WTC11 (cell line): ENCODE results near the gene CFAP58. TPM values are rescaled to one million over a fixed set of nuclear protein-coding genes. Genes with fewer than 3 reads are reported as not detected.

Source experiments
- ATAC-seq: fragments of 200-7000 bp; cut with Tn5 transposase; 2 replicates; pipeline ENCODE4 v1.10.0; 2021; ENCODE audit warnings: mild to moderate bottlenecking, moderate library complexity
- CTCF ChIA-PET: fragments of 300-600 bp; sonication (Branson Sonifier 250); formaldehyde crosslinking; loops from one replicate; lab custom pipeline; 2021; ENCODE audit warnings: antibody characterized with exemption; lab: Charles Lee
- POLR2A ChIA-PET: fragments of 350-600 bp; sonication (Branson Sonifier 250); formaldehyde crosslinking; loops from one replicate; lab custom pipeline; 2021; ENCODE audit warnings: antibody characterized with exemption; lab: Charles Lee
- DNase-seq: peaks from one replicate; pipeline ENCODE4 v3.0.0; 2021; ENCODE audit warnings: low spot score
- H3K27ac Mint-ChIP-seq: 2 replicates; pipeline ENCODE4 v1.8.0; 2021; ENCODE audit warnings: mixed read lengths
- H3K27me3 Mint-ChIP-seq: 2 replicates; pipeline ENCODE4 v1.8.0; 2021; ENCODE audit warnings: low read depth, mild to moderate bottlenecking, moderate library complexity, mixed read lengths
- H3K36me3 Mint-ChIP-seq: 2 replicates; pipeline ENCODE4 v1.8.0; 2021; ENCODE audit warnings: mixed read lengths
- H3K4me1 Mint-ChIP-seq: 2 replicates; pipeline ENCODE4 v1.8.0; 2022; ENCODE audit warnings: mixed read lengths
- H3K4me3 Mint-ChIP-seq: 2 replicates; pipeline ENCODE4 v1.8.0; 2021; ENCODE audit warnings: mild to moderate bottlenecking, moderate library complexity, mixed read lengths
- H3K9me3 Mint-ChIP-seq: 2 replicates; pipeline ENCODE4 v1.8.0; 2021; ENCODE audit warnings: mixed read lengths
- ARID4B ChIP-seq: sonication (generic); formaldehyde crosslinking; IDR thresholded peaks from 2 replicates; pipeline ENCODE4 v1.8.0; 2023; ENCODE audit warnings: missing genetic modification reagents, mild to moderate bottlenecking, borderline replicate concordance
- ATF1 ChIP-seq: sonication (generic); formaldehyde crosslinking; IDR thresholded peaks from 2 replicates; pipeline ENCODE4 v1.8.1; 2023; ENCODE audit warnings: mild to moderate bottlenecking, moderate library complexity, missing genetic modification reagents
- ATF6 ChIP-seq: sonication (generic); formaldehyde crosslinking; IDR thresholded peaks from 2 replicates; pipeline ENCODE4 v1.8.1; 2023; ENCODE audit warnings: mild to moderate bottlenecking, missing genetic modification reagents
- CDX4 ChIP-seq: fragments of 250-450 bp; sonication (Bioruptor Pico); IDR thresholded peaks from 2 replicates; pipeline ENCODE4 v1.9.0; 2021; ENCODE audit warnings: moderate library complexity, mild to moderate bottlenecking, inconsistent platforms, borderline replicate concordance
- EMX1 ChIP-seq: fragments of 250-450 bp; sonication (Bioruptor Pico); IDR thresholded peaks from 2 replicates; pipeline ENCODE4 v1.8.0; 2021; ENCODE audit warnings: mild to moderate bottlenecking
- ESRRA ChIP-seq: sonication (generic); formaldehyde crosslinking; IDR thresholded peaks from 2 replicates; pipeline ENCODE4 v1.8.1; 2022; ENCODE audit warnings: mild to moderate bottlenecking, missing genetic modification reagents, borderline replicate concordance
- GTF2I ChIP-seq: fragments of 250-450 bp; sonication (Bioruptor Pico); conservative IDR thresholded peaks from 2 replicates; pipeline ENCODE4 v1.4.0; 2021; ENCODE audit warnings: mild to moderate bottlenecking
- IRF2 ChIP-seq: sonication (generic); formaldehyde crosslinking; IDR thresholded peaks from 2 replicates; pipeline ENCODE4 v1.8.0; 2022; ENCODE audit warnings: low read depth, missing genetic modification reagents, borderline replicate concordance
- JUN ChIP-seq: sonication (generic); formaldehyde crosslinking; IDR thresholded peaks from 2 replicates; pipeline ENCODE4 v1.8.0; 2023; ENCODE audit warnings: mild to moderate bottlenecking, missing genetic modification reagents
- NR1H2 ChIP-seq: sonication (generic); formaldehyde crosslinking; IDR thresholded peaks from 2 replicates; pipeline ENCODE4 v1.9.0; 2021; ENCODE audit warnings: mild to moderate bottlenecking, moderate library complexity, missing genetic modification reagents
- OVOL2 ChIP-seq: fragments of 250-450 bp; sonication (Bioruptor Pico); IDR thresholded peaks from 2 replicates; pipeline ENCODE4 v1.9.0; 2021; ENCODE audit warnings: mild to moderate bottlenecking, borderline replicate concordance
- TCF7 ChIP-seq: sonication (generic); formaldehyde crosslinking; IDR thresholded peaks from 2 replicates; pipeline ENCODE4 v1.8.0; 2022; ENCODE audit warnings: mild to moderate bottlenecking, low read depth, missing genetic modification reagents, moderate library complexity
- TP53 ChIP-seq: sonication (generic); formaldehyde crosslinking; IDR thresholded peaks from 2 replicates; pipeline ENCODE4 v1.8.1; 2023; ENCODE audit warnings: mild to moderate bottlenecking, missing genetic modification reagents
- USF1 ChIP-seq: sonication (generic); formaldehyde crosslinking; IDR thresholded peaks from 2 replicates; pipeline ENCODE4 v1.8.0; 2022; ENCODE audit warnings: mild to moderate bottlenecking, missing genetic modification reagents
- ZNF416 ChIP-seq: fragments of 250-450 bp; sonication (Bioruptor Pico); IDR thresholded peaks from 2 replicates; pipeline ENCODE4 v1.9.0; 2021; ENCODE audit warnings: mild to moderate bottlenecking, inconsistent platforms
- total RNA-seq: library from RNA; stranded (reverse); gene quantifications from 3 replicates; pipeline ENCODE4 v1.2.3, GENCODE V29; 2021

The CFAP58 gene
- total RNA-seq, 1 experiment from 2014 or later, result 1.0 TPM

GRCh38 chr10:104485632-104486031 lies 132.0 kb downstream of the CFAP58 start:
- TF ChIP-seq OVOL2 (CRISPR knock-in tag), result no peak
- no peak for TF ChIP-seq TCF7
- no peak for TF ChIP-seq ATF1
- no peak for TF ChIP-seq TP53 (CRISPR knock-in tag)
- TF ChIP-seq USF1 (CRISPR knock-in tag), result no peak
- TF ChIP-seq CDX4, result no peak
- no peak for TF ChIP-seq ZNF416 (CRISPR knock-in tag)
- Mint-ChIP-seq H3K36me3 (no peaks in the 10 kb centered on the region), H3K4me3 (no peak overlapping the region), H3K9me3 (no peaks in the 10 kb centered on the region; the same call in 1 of the 2 replicates), H3K27me3 (no peaks in the 10 kb centered on the region; the same call in 1 of the 2 replicates), H3K4me1 (peaks cover 8% of the 10 kb centered on the region), H3K27ac (no peak overlapping the region)
- ChIA-PET CTCF (interaction anchor here (0.6 to 1.5 kb wide), 4 partner anchors 13 to 118 kb away, joined by 3 to 4 read pairs (median 4); no protein-coding TSS in a partner anchor), POLR2A (no interaction called here)
- DNase-seq (no peak), ATAC-seq (peak; percentile 89)

GRCh38 chr10:104486803-104487202 lies 133.2 kb downstream of the CFAP58 start:
- no peak overlapping the region for H3K27ac Mint-ChIP-seq
- no peak for TF ChIP-seq JUN (CRISPR knock-in tag)
- 0 out of 2 replicates have a peak, but pooled peaks have one; percentile 18 for TF ChIP-seq GTF2I
- TF ChIP-seq ATF6 (CRISPR knock-in tag), result no peak
- TF ChIP-seq NR1H2, result no peak
- no peak for TF ChIP-seq EMX1
- no peak for TF ChIP-seq IRF2 (CRISPR knock-in tag)
- no peak for TF ChIP-seq ESRRA (CRISPR knock-in tag)
- no peak for TF ChIP-seq ARID4B

More at GRCh38 chr10:104486803-104487202, 133.2 kb downstream of the CFAP58 start:
- Mint-ChIP-seq H3K4me1 (peaks cover 8% of the 10 kb centered on the region), H3K4me3 (no peak overlapping the region), H3K36me3 (no peaks in the 10 kb centered on the region), H3K9me3 (no peaks in the 10 kb centered on the region; the same call in 1 of the 2 replicates), H3K27me3 (no peaks in the 10 kb centered on the region; the same call in 1 of the 2 replicates)
- ATAC-seq (no peak), DNase-seq (no peak)
- ChIA-PET CTCF (interaction anchor here (1.2 to 1.5 kb wide), 2 partner anchors 12 to 119 kb away, joined by 3 to 4 read pairs; no protein-coding TSS in a partner anchor), POLR2A (no interaction called here)
